Measurements from ENCODE around the gene SAT1. TPM values are rescaled to one million over a fixed set of nuclear protein-coding genes. Genes with fewer than 3 reads are reported as not detected.

The SAT1 gene
- total RNA-seq = 66.0 TPM

DNA sequence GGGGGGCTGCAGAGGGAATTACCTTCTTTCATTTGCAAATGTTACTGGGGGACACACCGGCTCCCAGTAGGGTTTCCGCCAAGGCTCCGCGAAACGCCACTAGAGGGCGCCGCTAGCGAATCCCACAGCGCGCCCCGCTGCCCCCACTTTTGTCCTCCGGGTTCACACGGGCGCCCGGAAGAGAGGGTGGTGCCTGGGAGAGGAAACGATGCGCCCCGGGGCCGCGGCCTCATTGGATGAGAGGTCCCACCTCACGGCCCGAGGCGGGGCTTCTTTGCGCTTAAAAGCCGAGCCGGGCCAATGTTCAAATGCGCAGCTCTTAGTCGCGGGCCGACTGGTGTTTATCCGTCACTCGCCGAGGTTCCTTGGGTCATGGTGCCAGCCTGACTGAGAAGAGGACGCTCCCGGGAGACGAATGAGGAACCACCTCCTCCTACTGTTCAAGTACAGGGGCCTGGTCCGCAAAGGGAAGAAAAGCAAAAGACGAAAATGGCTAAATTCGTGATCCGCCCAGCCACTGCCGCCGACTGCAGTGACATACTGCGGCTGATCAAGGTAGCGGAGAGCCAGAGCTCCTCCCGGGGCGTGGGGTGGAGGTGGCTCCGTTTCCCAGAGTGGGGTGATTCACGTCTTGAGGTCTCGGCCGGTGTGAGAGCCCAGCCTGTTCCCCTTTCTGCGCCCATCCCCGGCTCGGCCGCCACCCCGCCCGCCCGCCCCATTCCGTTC, at the start of gene SAT1:
Gene SAT1, plus strand, starts transcription at position 311 of the 726 bp plus-strand sequence. Its CDS starts 179 bp downstream, at position 490.

GRCh38 chrX:23742697-23743622, 40.0 kb upstream of the SAT1 start, which contains the start of gene ACOT9:
ACOT9 (minus strand) TSS chrX:23743276; CDS start chrX:23743144, 132 bp downstream.

Small RNA genes lying within 50 kb of the gene (small RNA-seq; reads per million reads assigned to genes)
- not detected for gene RF00019 (ENCODE audit: low replicate concordance)

Other genes with a start within 250 kb of the SAT1 start
- gene PRDX4, start 115.7 kb upstream of the SAT1 start, total RNA-seq = 27.2 TPM
- gene ACOT9, start 39.9 kb upstream of the SAT1 start, total RNA-seq = 29.7 TPM
- 32.9 TPM for gene APOO, start 124.8 kb downstream of the SAT1 start, total RNA-seq
- gene CXorf58, start 124.8 kb downstream of the SAT1 start, total RNA-seq = not detected
- 26.6 TPM for gene KLHL15, start 244.0 kb downstream of the SAT1 start, total RNA-seq

All from parietal lobe (tissue), 2 donors.